HEK293T (cell line): ENCODE measurements around the gene USP3.

Experiments used
- BHLHE40 ChIP-seq: fragments of 450-650 bp; IDR thresholded peaks from 2 replicates; pipeline ENCODE4 v1.6.1; 2016; ENCODE audit warnings: mild to moderate bottlenecking, moderate library complexity, borderline replicate concordance
- CTBP1 ChIP-seq: fragments of 450-650 bp; IDR thresholded peaks from 2 replicates; pipeline ENCODE4 v1.6.1; 2016; ENCODE audit warnings: borderline replicate concordance
- ELF4 ChIP-seq: fragments of 450-650 bp; IDR thresholded peaks from 2 replicates; pipeline ENCODE4 v1.6.1; 2017; ENCODE audit warnings: antibody characterized with exemption
- FOXA1 ChIP-seq: fragments of 450-650 bp; IDR thresholded peaks from 2 replicates; pipeline ENCODE4 v1.6.1; 2016; ENCODE audit warnings: mild to moderate bottlenecking
- FOXK2 ChIP-seq: fragments of 450-650 bp; IDR thresholded peaks from 2 replicates; pipeline ENCODE4 v1.6.1; 2016; ENCODE audit warnings: mild to moderate bottlenecking
- FOXM1 ChIP-seq: fragments of 450-650 bp; IDR thresholded peaks from 2 replicates; pipeline ENCODE4 v1.6.1; 2017; ENCODE audit warnings: mild to moderate bottlenecking, borderline replicate concordance
- HDGF ChIP-seq: fragments of 450-650 bp; IDR thresholded peaks from 2 replicates; pipeline ENCODE4 v1.6.1; 2017; ENCODE audit warnings: antibody characterized with exemption, borderline replicate concordance
- L3MBTL2 ChIP-seq: fragments of 450-650 bp; conservative IDR thresholded peaks from 2 replicates; pipeline ENCODE4 v1.6.1; 2016; ENCODE audit warnings: mild to moderate bottlenecking
- NFRKB ChIP-seq: fragments of 450-650 bp; IDR thresholded peaks from 2 replicates; pipeline ENCODE4 v1.6.1; 2016; ENCODE audit warnings: mild to moderate bottlenecking, moderate library complexity
- SP1 ChIP-seq: fragments of 450-650 bp; IDR thresholded peaks from 2 replicates; pipeline ENCODE4 v1.6.1; 2017
- SUZ12 ChIP-seq: fragments of 450-650 bp; IDR thresholded peaks from 2 replicates; pipeline ENCODE4 v1.6.1; 2016; ENCODE audit warnings: mild to moderate bottlenecking
- TARDBP ChIP-seq: fragments of 450-650 bp; IDR thresholded peaks from 2 replicates; pipeline ENCODE4 v1.6.1; 2016

GRCh38 chr15:63599401-63600000 is 95.1 kb downstream of the USP3 start:
- TF ChIP-seq HDGF (no peak), CTBP1 (no peak), FOXA1 (no peak), SP1 (no peak), BHLHE40 (no peak), SUZ12 (no peak), NFRKB (no peak), FOXM1 (no peak), ELF4 (no peak), TARDBP (no peak), FOXK2 (no peak), L3MBTL2 (no peak)
